Tibial nerve (tissue), 4 donors: ENCODE data around the gene IL20RB. TPM values are rescaled to one million over a fixed set of nuclear protein-coding genes. Genes with fewer than 3 reads are reported as not detected.
"Not testable (repeated sequence)": the region's sequence is repeated elsewhere in the genome, so short reads cannot be mapped to it uniquely, and the experiment has no call there.

Experiments
- DNase-seq, 2 donors: peaks; one replicate each; pipeline ENCODE4 v3.0.0-alpha.2; 2019; ENCODE audit warnings: low spot score in 2 of 2
- H3K27ac ChIP-seq, 4 donors: fragments of 200-600 bp; sonication (generic) in 3 of 4; one replicate each; pipeline ENCODE4 v1.5.1; 2017 to 2019; ENCODE audit warnings: mild to moderate bottlenecking in 1 of 4
- H3K27me3 ChIP-seq, 2 donors: fragments of 200-600 bp; sonication (generic) in 1 of 2; one replicate each; pipeline versions ENCODE4 v1.5.1 to v1.6.0; 2017 to 2019
- H3K36me3 ChIP-seq, 3 donors: fragments of 200-600 bp; sonication (generic); one replicate each; pipeline ENCODE4 v1.5.1; 2018 to 2019
- H3K4me1 ChIP-seq, 4 donors: fragments of 200-600 bp; sonication (generic) in 3 of 4; one replicate each; pipeline ENCODE4 v1.5.1; 2017 to 2019
- H3K4me3 ChIP-seq, 4 donors: fragments of 200-600 bp; sonication (generic) in 3 of 4; one replicate each; pipeline ENCODE4 v1.5.1; 2017 to 2019; ENCODE audit warnings: mild to moderate bottlenecking in 1 of 4, moderate library complexity in 1 of 4
- H3K9me3 ChIP-seq, 4 donors: fragments of 200-600 bp; sonication (generic) in 3 of 4; one replicate each; pipeline ENCODE4 v1.5.1; 2017 to 2019
- EP300 ChIP-seq, 2 donors: sonication (generic); formaldehyde crosslinking; IDR thresholded peaks; one replicate each; pipeline ENCODE4 v1.6.1; 2017; ENCODE audit warnings: antibody characterized with exemption in 2 of 2, mild to moderate bottlenecking in 1 of 2
- POLR2A ChIP-seq, 2 donors: fragments of 450-650 bp; IDR thresholded peaks; one replicate each; pipeline ENCODE4 v1.6.1; 2017; ENCODE audit warnings: antibody characterized with exemption in 2 of 2, mild to moderate bottlenecking in 2 of 2, moderate library complexity in 2 of 2
- WGBS, 2 donors: methylation state at CpG; one replicate each; pipeline ENCODE4 v1.1.5; 2018; 5-methylcytosine and 5-hydroxymethylcytosine counted together
- total RNA-seq, 4 donors: library from RNA; depleted of rRNA; stranded (reverse); fragments of >200 nt; gene quantifications; one replicate each; pipeline ENCODE4 v1.1.0, GENCODE V29; 2016
- TF ChIP-seq, protein P1 (sequence below), 5 experiments: fragments of 200-600 bp in 3 of 5; fragments of 450-650 bp in 2 of 5; sonication (generic) in 3 of 5; IDR thresholded peaks; one replicate each; pipeline ENCODE4 v1.5.1; 2016 to 2019; ENCODE audit warnings: antibody characterized with exemption in 5 of 5, mild to moderate bottlenecking in 3 of 5, moderate library complexity in 2 of 5

The IL20RB gene
- total RNA-seq, 4 donors from 2014 or later, result 16.8 to 50.9 (median 45.3) TPM

DNA sequence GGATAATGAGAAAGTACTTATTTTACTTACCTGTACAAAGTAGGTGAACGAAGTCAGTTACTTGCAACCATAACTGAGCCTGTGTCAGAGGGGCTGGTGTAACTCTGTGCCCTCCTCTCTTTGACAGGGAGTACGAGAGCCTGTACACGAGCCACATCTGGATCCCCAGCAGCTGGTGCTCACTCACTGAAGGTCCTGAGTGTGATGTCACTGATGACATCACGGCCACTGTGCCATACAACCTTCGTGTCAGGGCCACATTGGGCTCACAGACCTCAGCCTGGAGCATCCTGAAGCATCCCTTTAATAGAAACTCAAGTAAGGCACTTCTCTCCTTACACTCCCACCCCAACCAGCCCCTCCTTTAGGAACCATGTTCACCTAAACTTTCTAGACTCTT, 24.2 kb downstream of the IL20RB start:
- TF ChIP-seq EP300 (IDR thresholded peaks at IDR 0.05), result no peak
- TF ChIP-seq, protein P1, sequence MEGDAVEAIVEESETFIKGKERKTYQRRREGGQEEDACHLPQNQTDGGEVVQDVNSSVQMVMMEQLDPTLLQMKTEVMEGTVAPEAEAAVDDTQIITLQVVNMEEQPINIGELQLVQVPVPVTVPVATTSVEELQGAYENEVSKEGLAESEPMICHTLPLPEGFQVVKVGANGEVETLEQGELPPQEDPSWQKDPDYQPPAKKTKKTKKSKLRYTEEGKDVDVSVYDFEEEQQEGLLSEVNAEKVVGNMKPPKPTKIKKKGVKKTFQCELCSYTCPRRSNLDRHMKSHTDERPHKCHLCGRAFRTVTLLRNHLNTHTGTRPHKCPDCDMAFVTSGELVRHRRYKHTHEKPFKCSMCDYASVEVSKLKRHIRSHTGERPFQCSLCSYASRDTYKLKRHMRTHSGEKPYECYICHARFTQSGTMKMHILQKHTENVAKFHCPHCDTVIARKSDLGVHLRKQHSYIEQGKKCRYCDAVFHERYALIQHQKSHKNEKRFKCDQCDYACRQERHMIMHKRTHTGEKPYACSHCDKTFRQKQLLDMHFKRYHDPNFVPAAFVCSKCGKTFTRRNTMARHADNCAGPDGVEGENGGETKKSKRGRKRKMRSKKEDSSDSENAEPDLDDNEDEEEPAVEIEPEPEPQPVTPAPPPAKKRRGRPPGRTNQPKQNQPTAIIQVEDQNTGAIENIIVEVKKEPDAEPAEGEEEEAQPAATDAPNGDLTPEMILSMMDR (IDR thresholded peaks at IDR 0.05), result no peak
- no peak for TF ChIP-seq POLR2A (IDR thresholded peaks at IDR 0.05)
- no peak for DNase-seq
- Histone ChIP-seq H3K4me1 (peaks cover 0 to 8% (median 0%) of the 10 kb centered on the region in 4 donors), H3K27ac (no peak overlapping the region), H3K36me3 (no peaks in the 10 kb centered on the region), H3K9me3 (no peaks in the 10 kb centered on the region), H3K4me3 (no peak overlapping the region), H3K27me3 (no peaks in the 10 kb centered on the region)
- WGBS, 2 donors, result 82 to 87% methylated on average over 5 of the region's 5 CpGs

DNA sequence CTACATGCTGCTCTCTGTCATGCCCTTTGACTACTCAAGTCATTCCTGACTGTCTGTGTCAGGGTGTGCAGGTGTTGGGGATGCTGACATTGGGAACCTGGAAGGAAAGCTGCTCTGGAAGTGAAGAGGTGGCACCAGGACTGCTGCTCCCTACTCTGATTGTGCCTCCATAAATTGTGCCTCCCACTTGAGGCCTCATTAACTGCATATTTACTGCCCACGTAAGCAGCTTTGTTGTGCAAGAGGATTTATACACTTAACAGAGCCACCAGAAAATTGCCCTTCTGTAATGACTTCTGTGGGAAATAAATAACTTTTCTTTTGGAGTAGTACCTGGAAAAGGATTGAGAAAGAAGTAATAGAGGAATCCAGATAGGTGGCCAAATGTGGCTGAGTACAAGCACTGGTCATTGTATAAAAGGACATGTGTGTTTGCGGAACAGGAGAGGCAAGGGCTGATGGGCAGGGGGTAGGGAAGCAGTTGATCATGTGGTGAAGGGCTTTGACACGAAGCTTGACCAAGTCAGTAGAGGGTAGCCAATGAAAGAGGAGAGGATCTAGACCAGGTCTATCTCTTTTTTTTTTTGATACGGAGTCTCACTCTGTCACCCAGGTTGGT, 24.8 kb downstream of the IL20RB start:
- H3K9me3 ChIP-seq, result no peaks in the 10 kb centered on the region
- H3K4me1 ChIP-seq, result peaks cover 0 to 8% (median 0%) of the 10 kb centered on the region in 4 donors
- 86 to 90% methylated on average over 4 of the region's 4 CpGs for WGBS, 2 donors
- DNase-seq, result no peak
- no peak overlapping the region for H3K4me3 ChIP-seq
- TF ChIP-seq, protein P1 (IDR thresholded peaks at IDR 0.05), result no peak
- TF ChIP-seq POLR2A (IDR thresholded peaks at IDR 0.05) (no peak), EP300 (IDR thresholded peaks at IDR 0.05) (no peak)
- H3K27ac ChIP-seq, result no peak overlapping the region
- H3K27me3 ChIP-seq, result no peaks in the 10 kb centered on the region
- H3K36me3 ChIP-seq, result no peaks in the 10 kb centered on the region

DNA sequence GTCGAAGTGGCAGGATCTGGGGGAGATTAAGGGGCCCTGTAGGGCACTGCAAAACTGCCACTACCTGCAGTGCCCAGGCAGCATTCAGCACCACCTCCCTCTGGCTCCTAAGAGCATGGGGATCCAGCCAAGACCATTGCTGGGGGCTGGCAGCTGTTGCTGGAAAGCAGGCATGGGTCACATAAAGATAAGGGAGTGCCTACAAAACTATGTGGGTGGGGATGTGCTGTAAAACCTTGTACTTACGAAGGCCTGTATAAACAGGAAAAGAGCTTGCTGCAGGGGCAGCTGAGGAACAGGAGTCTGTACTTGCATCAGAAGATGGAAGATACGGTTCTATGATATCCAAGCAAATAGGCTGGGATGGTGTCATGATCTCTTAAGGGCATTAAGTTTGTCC, 27.1 kb downstream of the IL20RB start:
- TF ChIP-seq, protein P1 (IDR thresholded peaks at IDR 0.05), result no peak
- TF ChIP-seq POLR2A (IDR thresholded peaks at IDR 0.05) (no peak), EP300 (IDR thresholded peaks at IDR 0.05) (peak in 1 of 2 donors; percentile 34)
- whole genome bisulfite sequencing, 2 donors, result 53 to 62% methylated on average over 3 of the region's 3 CpGs
- H3K36me3 ChIP-seq, result no peaks in the 10 kb centered on the region
- no peak overlapping the region for H3K4me3 ChIP-seq
- DNase-seq, result no peak
- H3K27ac ChIP-seq, result peak overlapping the region in 1 of 4 donors; percentile 58
- peaks cover 0 to 8% (median 0%) of the 10 kb centered on the region in 4 donors for H3K4me1 ChIP-seq
- no peaks in the 10 kb centered on the region for H3K9me3 ChIP-seq
- H3K27me3 ChIP-seq, result no peaks in the 10 kb centered on the region

DNA sequence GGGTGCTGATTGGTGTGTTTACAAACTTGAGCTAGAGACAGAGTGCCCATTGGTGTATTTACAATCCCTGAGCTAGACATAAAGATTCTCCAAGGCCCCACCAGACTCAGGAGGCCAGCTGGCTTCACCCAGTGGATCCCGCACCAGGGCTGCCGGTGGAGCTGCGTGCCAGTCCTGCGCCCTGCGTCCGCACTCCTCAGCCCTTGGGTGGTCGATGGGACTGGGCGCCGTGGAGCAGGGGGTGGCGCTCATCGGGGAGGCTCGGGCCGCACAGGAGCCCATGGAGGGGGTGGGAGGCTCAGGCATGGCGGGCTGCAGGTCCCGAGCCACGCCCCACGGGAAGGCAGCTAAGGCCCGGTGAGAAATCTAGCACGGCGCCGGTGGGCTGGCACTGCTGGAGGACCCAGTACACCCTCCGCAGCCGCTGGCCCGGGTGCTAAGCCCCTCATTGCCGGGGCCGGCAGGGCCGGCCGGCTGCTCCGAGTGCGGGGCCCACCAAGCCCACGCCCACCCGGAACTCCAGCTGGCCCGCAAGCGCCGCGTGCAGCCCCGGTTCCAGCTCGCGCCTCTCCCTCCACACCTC, 29.7 kb downstream of the IL20RB start:
- not testable (repeated sequence) for H3K9me3 ChIP-seq, H3K4me3 ChIP-seq, DNase-seq, H3K27ac ChIP-seq, H3K27me3 ChIP-seq, H3K4me1 ChIP-seq, H3K36me3 ChIP-seq
- 97 to 98% methylated on average over 6 to 25 of the region's 39 CpGs for WGBS, 2 donors

DNA sequence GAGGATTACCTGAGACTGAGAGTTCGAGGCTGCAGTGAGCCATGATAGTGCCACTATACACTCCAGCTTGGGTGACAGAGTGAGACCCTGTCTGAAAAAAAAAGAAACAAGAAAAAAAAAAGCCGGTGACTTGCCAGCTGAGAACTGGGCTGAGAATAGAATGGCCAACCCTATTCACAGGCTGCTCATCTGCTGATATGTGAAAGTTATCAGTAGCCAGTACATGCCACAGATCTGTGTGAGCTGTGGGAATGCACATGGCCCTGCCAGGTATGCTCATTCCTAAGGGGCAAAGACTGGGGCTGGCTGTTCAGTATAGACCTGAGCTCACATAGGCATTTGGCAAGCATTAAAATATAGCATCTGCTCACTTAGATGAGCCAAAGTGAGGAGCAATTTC, 30.9 kb downstream of the IL20RB start:
- H3K4me1 ChIP-seq, result peaks cover 0 to 11% (median under 1%) of the 10 kb centered on the region in 4 donors
- TF ChIP-seq POLR2A (IDR thresholded peaks at IDR 0.05) (no peak), EP300 (IDR thresholded peaks at IDR 0.05) (no peak)
- TF ChIP-seq, protein P1 (IDR thresholded peaks at IDR 0.05), result no peak
- H3K4me3 ChIP-seq, result no peak overlapping the region
- DNase-seq, result no peak
- 92 to 97% methylated on average over 2 of the region's 2 CpGs for WGBS, 2 donors
- no peak overlapping the region for H3K27ac ChIP-seq
- H3K36me3 ChIP-seq, result no peaks in the 10 kb centered on the region
- no peaks in the 10 kb centered on the region for H3K9me3 ChIP-seq
- no peaks in the 10 kb centered on the region for H3K27me3 ChIP-seq
